NOMO-1 treated with DMSO at 0.1 percent for 48 hours (cell line): ENCODE measurements around the gene SYNE3.

Experiments
- DNase-seq: peaks from one replicate; lab custom pipeline; 2025; ENCODE audit not compliant: unreplicated experiment; lab: John Stamatoyannopoulos, UW

SYNE3 gene

DNA sequence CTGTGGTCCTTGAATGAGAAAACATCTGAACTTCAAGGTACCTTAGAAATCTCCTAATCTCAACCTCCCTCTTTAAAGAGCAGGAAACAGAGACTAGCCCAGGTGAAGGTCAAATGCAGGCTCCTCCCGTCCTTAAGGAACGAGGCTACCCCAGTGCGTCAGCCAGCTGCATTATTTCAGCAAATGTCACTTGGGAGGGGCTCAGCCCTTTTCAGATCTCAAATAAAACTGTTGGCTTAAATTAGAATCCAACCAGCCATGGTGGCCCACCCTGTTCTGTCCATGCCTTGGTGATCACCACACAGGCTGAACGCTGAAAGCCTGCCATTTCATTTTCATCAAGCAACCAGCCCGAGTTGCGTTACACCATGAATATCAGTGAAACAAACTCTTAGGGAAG, 7.0 kb downstream of the SYNE3 start:
- no peak for DNase-seq

DNA sequence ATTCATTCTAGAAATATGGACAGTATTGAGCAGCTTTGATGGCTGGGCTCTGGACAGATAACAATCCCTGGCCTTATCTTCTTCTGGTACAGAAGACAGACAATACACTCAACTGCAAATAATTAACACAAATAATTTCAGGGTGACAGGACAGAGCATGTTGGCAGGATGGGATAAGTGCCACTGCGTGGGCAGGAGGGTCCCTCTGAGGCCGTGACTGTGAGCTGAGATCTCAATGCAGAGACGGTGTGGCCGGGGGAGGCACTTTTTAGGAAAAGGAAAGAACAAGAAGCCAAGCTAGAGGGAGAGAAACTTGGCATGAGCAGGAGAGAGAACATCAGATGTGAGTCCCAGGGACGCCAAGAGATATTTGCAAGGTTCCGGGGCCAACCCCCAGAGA, 8.1 kb downstream of the SYNE3 start:
- no peak for DNase-seq

DNA sequence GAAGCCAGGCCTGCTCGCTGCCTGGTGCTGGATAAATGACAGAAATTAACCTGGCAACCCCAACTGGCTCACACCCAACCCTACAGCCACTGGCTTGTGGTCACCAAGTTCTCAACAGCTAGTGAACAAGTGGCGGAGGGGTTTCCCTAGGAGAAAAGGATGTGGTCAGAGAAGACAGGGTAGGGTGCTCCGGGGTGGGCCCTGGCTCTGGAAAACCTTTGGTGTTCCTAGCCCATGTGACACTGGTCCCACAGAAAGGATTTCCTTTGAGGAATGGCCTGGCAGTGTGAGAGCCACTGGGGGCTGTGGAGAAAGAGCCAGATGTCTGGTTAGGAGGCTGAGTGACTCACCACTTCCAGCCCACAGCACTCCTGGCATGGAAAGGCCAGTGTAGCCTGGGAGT, 8.7 kb downstream of the SYNE3 start:
- DNase-seq: no peak

DNA sequence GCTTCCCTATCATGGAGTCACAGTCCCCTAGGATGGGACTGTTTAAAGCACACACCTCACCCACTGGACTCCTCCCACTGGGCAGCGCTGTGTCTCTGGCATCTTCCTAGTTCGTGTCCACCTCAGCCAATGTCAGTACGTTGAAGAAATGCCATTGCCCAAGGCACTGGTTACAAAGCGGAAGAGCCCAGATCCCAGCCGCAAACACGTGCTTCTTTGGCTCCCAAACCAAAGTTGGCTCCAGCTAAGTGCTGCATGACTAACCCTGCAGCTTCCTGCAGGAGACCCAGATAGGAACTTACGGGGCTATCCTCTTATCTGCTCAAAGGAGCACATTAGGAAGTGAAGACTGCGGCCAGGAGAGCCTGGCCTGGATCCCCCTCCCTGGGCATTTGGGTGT, 9.3 kb downstream of the SYNE3 start:
- peak; percentile 87 for DNase-seq

DNA sequence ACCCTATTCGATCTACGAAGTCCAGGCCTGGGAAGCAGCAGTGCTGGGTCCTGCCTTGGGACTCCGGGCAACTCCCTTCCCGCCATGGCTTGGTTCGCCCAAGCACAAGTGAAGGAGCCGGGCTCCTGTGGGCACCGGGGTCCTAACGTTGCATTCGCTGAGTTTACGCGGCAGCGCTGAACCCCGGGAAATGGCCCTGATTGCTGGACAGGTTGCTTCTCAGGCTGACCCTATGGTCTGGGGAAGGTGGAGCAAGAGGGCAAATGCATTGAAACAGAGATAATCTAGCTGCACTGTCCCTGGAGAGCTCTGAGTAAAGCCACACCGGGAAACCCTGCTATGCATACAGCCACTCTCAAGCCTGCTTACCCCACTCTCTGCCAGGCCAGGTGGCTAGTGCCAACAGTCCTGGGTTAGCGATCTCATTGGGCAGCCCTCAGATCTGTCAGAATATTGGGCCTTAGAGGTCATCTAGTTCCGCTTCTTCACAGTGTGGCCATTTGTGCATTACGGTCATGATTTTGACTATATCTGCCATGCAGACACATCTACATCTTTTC, 11.3 kb downstream of the SYNE3 start:
- no peak for DNase-seq

DNA sequence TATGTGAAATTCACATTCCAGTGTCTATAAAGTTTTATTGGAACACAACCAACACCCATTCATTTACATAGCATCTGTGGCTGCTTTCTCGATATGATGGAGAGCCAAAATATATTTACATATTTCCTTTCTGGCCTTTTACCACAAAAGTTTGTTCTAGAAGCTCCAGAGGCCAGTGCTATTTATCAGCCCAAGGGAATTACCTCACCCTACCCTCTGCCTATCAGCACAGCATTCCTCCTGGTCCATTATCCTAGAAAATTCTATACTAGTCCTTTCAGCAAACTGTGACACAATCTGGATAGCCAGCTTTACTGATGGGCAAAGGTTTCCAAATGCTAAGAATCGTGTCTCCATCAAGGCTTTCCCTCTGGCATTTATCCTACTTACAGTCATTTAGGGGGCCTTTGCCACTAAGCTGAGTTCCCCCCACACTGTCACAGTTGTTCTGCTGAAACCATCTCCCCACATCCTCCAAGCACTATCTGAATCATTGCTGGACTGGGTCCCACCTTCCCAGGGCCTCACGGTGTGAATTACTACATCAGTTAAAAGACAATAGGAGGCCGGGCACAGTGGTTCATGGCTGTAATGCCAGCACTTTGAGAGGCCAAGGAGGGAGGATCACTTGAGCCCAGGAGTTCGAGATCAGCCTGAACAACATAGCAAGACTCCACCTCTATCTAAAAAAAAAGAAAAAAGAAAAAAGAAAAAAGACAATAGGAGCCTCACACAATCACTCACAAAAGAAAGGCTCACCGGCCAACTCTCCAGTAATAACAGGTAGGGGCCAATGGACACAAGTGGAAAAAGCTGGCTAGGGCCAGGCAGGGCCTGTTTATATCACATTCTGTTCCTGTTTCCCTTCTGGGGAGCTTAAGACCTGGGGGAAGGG, 12.1 kb downstream of the SYNE3 start:
- no peak for DNase-seq

DNA sequence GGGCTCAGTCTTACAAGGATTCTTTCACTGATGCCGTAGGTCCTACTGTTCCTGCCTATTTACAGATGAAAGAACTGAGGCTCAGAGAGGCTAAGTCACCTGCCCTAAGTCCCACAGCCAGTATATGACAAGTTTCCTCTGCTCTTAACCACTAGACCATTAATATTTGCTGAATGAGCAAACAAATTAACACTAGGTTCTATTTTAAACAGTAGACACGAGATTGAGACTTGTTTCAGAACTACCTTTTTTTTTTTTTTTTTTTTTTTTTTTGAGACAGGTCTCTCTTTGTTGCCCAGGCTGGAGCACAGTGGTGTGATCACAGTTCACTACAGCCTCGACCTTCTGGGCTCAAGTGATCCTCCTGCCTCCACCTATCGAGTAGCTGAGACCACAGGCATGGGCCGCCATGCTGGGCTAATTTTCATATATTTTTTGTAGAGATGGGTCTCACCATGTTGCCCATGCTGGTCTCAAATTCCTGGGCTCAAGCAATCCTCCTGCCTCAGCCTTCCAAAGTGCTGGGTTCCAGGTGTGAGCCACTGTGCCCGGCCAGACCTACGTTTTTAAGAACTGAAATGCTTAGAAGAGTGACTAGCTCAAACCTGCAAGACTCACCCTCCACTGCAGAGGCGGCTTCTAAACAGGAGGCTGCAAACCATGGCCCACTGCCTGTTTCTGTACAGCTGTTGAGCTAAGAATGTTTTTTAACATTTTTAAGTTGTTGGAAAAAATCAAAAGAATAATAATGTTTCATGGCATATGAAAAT, 12.9 kb downstream of the SYNE3 start:
- no peak for DNase-seq

DNA sequence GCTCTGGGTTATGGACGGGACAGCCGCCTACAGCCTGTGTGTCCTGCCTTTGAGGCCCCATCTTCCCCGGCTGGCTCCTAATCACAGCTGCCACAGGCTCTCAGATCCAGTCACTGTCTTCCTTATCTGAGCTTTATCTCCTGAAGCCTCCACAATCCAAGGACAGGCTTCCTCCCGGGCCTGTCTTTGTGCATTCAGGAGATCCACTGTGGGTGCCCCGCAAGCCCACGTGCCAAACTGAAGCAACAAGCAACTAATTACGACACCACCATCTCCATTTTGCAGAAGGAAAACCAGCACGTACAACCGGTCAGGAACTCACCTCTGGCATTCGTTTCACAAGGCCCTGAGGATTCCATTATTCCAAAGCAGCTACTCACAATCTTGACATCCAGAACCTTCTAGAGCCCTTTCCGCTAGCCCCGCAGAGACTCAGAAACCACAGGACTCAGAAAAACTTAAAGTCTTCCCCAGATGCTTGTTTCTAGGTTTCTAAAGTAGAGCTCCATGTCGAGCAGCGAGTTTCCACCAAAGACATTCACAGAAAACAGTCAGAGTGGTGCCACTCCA, 14.0 kb downstream of the SYNE3 start:
- DNase-seq: peak; percentile 36

DNA sequence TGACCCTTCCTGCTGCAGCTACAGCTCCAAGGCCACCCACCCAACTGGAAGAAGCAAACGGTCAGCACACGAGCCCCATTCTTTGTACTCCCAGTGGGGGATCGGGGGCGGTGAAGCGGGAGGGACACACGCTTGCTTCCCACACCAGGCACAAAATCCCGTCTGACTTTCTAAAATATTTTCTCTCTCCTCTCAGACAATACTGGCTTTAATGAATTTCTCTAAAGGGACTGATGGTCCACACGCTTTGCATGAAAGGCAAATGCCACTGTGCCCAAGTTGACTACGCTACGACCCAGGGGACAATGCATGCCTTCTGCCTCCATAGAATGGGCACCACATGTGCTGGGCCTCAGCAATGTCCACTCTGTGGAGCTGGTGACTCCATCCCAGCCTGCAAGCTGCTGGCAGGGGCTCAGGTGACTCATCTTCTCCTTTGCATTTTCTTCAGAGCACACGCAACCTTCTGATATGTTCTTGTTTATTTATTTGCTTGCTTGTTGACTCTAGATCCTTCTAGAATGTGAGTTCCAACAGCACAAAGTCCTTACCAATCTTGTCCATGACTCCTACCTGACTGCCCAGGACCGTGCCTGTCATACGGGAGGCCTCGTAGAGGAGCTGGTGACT, 15.6 kb downstream of the SYNE3 start:
- no peak for DNase-seq

DNA sequence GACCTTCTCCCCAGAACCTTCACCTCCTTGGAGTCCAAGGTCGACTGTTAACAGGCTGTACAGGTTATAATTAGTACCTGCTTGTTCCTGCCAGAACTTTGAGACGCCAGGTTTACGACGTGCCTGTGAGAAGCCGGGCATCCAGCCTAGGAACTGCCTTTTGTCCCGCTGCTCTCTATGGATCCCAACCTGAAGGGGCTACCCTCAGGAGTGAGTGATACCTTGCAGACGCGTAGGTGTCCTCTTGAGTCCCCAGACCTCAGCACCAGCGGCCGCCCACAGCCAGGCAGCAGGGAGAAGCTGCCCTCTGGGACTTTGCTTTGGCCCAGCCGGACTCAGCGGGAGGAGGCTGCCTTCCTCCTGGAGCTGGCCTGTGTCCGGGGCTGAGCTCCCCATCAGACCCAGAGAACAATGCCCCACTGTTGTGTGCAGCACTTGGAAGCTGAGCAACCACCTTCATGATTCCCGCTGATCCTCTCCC, 16.2 kb downstream of the SYNE3 start:
- no peak for DNase-seq

DNA sequence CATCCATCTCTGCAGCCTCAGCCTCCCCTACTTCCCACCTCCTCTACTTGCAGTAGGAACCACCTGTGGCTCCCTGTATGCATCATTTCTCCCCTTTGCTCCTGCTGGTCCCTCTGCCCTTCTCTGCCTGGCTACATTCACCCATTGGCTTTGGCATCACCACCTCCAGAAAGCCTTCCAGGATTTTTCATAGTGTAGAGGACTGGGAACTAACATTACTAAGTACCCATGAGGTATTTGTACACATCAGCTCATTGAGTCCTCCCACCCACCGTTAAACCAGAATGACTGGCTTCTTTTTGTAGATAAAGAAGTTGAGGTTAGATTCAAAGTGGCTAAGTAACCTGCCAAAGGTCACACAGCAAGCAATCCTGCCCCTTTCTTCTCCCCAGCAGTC, 17.1 kb downstream of the SYNE3 start:
- DNase-seq: no peak

DNA sequence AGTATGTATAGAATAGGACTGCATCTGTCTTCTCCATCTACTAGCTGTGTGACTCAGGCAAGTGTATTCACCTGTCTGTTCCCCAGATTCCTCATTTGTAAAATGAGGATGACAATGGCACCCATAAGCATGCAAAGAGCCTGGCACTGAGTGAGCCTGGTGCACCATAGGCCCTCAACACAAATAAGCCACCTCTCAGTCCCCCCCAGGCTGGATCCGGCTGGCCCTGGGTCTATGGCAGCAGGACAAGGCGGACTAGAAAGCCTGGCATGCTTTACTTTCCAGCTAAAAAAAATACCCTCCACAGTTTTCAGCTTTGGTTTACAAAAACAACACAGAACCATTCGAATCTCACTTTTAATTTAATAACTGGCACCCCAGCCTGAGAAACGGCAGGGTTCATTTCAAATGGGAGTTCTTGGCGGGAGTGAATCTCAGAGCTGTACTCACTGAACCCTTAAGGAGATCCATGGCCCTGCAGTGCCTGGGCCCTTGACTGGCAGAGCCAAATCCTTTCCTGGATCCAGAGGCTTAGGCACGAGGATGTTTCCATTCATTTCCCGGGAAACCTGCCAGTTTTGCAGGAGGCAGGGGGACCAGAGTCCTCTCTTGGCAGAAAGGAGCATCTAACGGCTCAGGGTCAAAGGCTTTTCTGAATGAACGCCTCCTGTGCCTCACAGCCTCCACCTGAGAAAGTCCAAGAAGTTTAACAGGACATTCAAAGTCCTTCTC, 17.7 kb downstream of the SYNE3 start:
- DNase-seq: no peak

DNA sequence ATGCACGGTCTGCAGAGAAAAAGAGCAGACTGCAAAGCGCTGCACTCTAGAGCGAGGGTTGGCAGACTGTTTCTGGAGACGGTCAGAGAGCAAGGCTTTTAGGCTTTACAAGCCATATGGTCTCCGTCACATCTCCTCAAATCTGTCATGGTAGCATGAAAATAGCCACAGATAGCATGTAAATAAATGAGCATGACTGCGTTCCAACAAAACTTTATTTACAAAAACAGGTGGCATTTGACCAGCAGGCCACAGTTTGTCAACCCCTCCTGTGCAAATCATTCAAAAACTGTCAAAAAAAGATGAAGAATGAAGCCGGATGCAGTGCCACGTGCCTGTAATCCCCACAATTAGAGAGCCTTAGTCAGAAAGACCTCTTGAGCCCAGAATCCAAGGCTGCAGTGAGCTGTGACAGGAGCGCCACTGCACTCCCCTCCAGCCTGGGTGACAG, 18.9 kb downstream of the SYNE3 start:
- DNase-seq: no peak

DNA sequence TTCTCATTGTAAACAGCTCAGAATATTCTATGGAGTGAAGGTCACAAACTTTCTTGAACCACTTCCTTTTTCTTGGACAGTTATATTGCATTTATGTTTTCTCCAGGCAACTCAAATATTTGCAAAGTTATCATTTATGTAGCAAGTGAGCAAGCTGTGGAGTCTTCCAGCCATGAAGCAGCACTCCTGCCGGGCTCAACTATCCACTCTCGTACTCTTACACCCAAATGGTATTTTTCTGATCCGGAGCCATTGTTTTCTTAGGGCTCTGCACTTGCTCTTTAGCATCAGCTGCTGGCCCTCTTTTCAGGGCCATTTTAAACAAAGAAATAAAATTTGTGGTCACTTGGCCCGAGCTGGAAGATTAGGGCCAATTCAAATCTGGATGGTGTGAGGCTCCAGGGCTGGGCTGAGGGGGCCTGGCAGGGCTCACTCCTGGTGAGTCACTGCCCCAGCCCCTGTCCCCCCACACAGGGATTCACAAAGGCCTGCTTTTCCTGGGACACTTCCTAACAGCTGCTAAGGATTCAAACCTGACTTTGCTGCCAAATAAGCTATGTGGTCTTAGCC, 19.7 kb downstream of the SYNE3 start:
- DNase-seq: peak; percentile 36

DNA sequence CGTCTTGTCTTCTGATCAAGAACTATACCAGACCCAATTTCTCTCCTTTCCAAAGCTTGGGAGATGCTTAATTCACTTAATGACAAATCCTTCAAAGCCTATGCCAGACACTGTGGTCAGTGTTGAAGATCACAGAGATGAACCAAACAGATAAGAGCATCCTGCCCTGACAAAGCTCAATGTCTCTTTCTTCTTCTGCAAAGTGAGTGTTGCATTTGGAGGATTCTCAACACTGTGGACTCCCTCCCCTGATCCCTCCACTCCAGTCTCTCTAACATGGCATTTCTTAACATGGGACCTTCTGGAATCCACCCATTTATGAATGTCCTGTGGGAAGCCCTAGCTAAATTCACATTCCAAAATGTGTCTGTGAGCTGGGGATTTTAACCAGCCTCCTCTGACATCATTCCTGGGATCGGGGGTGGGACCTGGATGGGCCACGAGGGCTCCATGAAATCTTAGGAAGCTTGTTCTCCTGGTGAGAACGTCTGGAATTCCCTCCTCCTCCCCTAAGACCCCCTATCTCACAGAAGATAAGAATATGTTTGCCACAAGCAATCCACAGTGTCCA, 20.3 kb downstream of the SYNE3 start:
- DNase-seq: no peak

DNA sequence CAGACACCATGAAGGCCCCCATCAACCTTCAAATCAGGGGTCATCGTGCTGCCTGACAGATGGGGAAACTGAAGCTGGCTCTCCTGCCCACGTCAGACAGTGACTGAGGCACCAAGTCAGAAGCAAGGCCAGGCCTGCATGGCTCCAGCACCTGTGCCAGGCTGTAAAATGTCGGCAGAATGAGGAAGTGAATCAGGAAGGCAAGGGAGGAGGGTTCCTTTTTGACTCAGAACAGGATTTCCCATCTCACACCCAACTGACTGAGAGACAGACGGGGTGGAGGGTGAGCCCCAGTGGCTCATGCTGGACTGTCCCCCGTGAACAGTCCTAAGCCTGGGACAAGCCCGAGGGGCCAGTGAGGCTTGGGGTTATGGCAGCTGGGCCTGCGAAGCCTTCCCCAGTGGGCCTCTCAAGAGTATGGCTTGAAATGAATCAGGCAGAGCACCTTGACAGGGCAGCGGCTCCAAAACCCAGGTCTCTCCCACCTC, 20.9 kb downstream of the SYNE3 start:
- peak; percentile 86 for DNase-seq

DNA sequence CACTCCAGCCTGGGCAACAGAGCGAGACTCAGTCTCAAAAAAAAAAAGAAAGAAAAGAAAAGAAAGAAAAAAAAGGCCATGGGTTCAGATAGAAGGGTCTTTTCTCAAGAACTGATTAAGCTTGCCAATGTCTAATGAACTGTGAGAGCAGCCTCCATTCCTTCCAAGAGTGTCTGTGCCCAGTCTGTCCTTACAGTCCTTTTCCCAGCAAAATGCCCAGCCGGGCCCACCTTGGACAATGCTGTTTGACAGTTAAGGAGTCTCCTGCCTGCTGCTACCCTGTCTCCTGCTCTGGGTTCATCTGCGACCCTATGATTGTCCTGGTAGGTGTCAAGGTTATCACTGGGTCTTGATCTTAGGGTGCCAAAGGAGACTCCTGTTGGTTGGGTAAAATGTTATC, 21.4 kb downstream of the SYNE3 start:
- DNase-seq: no peak

DNA sequence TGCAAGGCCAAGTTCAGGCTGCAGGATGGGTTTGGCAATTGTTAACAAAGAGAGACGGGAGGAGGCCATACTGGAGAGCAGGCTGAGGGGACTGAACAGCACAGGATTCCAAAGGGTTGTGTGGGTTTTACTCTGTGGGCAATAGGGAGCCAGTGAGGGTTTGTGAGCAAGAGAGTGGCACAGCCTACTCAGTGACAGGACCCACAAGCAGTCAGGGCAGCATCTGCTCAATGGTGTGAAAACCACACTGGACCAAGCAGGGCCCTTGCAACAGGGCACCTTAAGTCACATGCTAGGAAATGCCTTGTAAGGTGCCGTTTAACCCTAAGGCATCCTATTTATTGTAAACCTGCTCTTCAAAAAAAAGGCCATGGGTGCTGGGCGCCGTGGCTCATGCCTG, 22.0 kb downstream of the SYNE3 start:
- DNase-seq: no peak

DNA sequence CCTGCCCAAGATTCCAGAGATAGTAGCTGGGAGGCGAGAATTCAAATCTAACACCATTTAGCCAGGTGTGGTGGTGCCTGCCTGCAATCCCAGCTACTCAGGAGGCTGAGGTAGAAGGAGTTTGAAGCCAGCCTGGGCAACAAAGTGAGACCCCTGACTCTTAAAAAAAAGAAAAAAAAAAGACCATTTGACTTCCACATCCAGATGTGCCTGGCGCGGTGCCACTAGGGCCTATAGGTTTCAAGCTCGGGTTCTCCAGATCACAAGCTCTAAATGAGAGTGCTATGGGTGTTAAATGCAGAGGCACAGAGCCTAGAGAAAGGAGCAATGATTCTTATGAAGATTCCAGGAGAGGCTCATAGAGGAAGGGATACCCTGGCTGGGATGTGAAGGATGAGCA, 22.5 kb downstream of the SYNE3 start:
- no peak for DNase-seq
